ENCODE data around the gene KLHL12.

Gene KLHL12

GRCh38 chr1:202926581-202927491 lies at the start of gene KLHL12:
KLHL12 (minus strand) TSS chr1:202927234; CDS start chr1:202925162, 2,072 bp downstream.
- DNase-seq = peak; percentile 96

DNA sequence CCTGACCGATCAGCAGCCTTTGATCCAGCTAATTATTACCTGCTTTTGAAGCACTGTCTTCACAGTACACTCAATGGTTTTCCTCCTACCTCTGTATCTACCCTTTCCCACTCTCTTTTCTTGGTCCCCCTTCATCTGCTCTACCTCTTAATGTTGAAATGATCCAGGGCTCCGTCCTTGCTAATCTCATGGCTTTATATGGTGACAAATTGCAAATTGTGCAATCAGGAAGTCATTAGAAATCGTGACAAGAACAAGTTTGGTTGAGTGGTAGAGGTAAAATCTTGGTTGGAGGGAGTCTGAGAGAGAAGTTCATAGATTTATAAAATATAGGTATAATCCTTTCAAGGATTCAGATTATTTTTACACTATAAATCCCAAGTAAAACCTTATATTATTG lies 49.6 kb upstream of the KLHL12 start:
- DNase-seq = no peak

DNA sequence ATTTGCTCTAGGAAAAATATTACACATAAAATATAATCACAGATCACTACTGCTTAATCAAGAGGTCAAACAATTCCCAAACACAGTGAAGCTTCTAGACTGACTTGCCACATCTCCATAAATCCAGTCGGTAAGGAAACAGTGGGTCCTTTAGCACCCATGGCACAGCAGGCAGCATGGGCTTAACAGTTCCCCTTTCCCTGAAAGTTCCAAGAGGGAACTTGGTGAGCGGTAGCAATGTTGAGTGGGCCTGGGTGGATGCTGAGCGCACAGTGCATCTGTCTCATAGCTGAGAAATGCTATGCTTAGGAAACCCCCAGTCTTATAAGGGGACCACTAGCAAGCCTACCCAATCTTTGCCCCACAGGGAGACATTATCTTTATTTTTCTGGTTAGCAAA lies 47.8 kb upstream of the KLHL12 start:
- DNase-seq = no peak

- no peak for DNase-seq
Observed at GRCh38 chr1:202972046-202972445, 45.0 kb upstream of the KLHL12 start.

- no peak for DNase-seq
Observed at GRCh38 chr1:202968895-202969295, 41.9 kb upstream of the KLHL12 start.

- DNase-seq = no peak
Observed at GRCh38 chr1:202968351-202968750, 41.3 kb upstream of the KLHL12 start.

DNA sequence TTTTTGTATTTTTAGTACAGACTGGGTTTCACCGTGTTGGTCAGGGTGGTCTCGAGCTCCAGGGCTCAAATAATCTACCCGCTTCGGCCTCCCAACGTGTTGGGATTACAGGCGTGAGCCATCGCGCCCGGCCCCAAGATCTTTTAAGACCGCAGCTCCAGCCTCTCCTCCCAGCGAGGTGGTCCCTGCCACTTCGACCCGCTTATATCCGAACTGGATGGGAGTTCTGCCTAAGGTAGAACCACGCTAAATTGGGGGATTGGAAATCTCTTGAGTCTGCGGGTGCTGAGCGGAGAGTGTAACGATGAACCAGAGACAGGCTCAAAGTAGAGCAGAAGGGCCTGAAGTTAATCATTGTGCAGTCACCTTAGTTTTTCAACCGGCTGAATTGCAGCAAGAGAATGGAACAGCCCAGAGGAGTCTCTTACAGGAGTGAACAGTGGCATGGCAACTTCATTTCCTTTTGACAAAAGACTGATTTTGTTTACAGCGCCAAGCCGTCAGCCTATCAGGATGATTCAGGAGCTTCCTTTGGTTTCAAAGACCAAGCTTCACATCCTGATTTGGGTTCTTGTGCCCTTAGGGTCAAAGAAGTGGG lies 40.7 kb upstream of the KLHL12 start:
- DNase-seq = no peak

GRCh38 chr1:202966006-202966898 lies 39.2 kb upstream of the KLHL12 start:
- no peak for DNase-seq

DNA sequence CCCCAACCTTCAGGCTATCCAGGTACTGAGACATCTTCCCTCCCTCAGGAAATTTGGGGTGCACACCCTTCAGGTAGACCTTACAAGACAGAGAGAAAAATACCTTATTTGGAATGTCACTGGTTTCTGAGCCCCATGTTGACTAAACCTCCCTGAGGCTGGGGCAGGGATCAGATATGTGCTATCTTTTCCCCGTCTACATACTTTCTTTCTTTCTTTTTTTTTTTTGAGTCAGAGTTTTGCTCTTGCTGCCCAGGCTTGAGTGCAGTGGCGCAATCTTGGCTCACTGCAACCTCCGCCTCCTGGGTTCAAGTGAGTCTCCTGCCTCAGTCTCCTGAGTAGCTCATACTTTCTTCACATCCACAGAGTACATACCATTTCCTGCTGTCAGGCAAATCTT lies 38.4 kb upstream of the KLHL12 start:
- DNase-seq = no peak

GRCh38 chr1:202964791-202965410 lies 37.9 kb upstream of the KLHL12 start:
- DNase-seq = peak; percentile 70

GRCh38 chr1:202961220-202961880 lies 34.3 kb upstream of the KLHL12 start:
- DNase-seq = no peak

GRCh38 chr1:202959276-202959620 lies 32.2 kb upstream of the KLHL12 start:
- no peak for DNase-seq

DNA sequence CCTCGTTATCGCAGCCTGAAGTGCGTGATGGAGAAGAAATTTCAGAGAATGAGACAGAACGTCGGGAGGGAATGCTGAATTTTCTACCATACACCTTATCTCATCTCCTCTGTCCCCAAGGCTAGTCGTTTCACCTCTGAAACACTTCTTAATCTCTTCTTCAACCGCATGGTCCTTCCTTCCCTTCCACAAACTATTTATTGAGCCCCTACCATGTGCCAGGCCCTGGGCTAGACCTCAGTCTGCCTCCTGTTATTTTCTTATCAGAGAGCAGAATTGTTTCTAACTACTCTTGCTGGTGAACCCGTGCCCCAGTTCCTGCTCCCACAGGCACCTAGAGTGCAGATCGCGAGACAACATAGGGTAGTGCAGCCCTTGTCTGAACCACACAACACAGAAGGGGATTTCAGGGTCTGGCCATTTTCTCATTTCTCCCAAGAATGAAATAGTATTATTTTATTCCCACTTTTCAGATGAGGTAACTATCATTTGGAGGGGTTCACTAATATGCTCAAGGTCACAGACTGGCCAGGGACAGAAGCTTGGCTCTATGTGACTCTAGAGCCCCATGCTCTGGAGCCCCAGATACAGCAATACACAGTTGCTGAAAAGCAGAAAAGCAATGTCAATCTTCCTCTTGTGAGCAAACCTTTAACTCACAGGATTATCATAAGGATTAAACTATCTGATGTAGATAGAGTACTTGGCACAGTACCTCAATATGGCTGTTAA lies 31.7 kb upstream of the KLHL12 start:
- no peak for DNase-seq

DNA sequence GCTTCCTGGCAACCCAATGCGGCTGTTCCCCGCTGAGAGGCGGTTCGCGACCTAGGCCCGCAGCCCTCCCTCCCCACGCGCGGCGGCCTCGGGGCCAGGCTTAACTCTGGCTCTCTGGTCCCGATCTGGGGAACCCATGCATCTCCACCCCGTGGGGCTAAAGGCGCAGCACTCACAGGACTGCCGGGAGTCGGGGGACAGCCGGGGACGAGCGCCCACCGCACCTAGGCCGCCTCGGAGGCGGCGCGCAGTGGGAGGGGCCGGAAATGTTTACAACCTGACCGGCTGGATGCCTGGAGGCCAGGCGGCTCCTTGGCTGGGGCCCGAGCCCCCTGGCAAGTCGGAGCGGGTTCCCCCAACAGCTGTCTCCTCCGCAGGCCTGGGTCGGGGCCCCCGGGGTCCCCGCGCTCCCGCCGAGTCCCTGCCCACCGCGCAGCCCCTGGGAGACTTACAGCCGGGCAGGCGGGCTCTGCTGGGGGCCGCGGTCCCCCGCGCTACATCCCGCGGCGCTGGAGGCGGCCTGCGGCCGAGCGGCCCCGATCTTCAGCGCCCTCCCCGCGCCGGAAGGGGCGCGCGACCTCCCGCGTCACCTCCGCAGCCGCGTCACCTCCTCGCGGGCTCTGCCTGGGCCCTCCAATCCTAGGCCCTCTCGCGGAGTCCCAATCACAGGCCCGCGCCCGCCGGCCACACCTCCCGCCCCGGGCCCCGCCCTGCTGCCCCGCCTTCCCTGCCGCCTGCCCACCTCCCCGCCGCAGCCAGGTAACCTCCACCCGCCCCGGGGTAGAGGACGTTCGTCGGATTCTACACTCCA lies 30.9 kb upstream of the KLHL12 start, which contains the start of gene ADIPOR1:
ADIPOR1 (minus strand) TSS at position 580 of the 811 bp plus-strand sequence. CDS start 7,242 bp downstream, outside the sequence.
- peak; percentile 92 for DNase-seq

DNA sequence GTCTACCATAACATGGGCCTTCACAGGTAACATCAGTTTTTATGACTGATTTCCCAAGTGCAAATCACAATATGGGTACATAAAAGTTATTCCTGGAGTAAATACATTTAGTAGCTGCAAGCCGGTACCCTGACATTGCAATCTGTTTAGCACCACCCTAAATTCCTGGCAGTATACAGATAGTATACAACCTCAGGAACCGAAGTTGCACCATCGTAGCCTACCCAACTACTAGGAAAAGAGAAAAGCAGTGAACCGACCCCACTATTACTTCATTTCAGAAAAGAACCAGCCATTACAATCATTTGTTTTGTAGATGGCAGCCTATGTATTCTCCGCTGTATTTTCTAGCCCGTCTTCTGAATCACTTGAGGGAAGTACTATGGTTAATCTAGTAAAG lies 29.9 kb upstream of the KLHL12 start:
- DNase-seq = no peak

DNA sequence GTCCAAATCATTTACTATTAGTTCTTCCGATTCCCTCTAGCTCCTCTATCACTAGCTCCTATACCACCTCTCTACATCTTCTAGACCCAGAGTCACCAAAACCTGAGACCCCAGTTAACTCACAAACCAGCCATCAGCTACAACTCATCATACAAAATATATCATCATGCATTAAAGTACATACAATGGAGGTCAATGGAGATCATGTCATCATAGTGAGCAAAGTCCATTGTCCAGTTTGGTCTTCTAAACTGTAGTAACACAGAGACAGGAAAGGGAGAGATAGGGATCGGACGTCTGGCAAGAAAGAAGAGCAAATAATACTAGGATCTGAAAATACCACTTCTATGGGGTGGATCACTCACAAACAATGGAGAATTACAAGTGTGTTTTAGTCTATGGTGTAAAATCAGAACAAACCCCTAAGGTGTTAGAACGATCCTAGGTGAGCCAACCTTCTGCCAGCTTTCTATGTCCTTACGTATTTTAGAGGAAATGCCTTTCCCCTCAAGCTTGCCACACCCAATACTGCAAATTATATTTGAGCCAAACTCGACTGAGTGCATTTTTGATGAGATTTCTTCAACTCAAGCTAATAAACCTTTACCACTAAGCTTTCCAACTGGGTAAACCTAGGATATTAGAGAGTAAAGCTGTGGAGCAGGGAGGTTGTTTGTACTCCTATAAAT lies 27.2 kb upstream of the KLHL12 start:
- no peak for DNase-seq

DNA sequence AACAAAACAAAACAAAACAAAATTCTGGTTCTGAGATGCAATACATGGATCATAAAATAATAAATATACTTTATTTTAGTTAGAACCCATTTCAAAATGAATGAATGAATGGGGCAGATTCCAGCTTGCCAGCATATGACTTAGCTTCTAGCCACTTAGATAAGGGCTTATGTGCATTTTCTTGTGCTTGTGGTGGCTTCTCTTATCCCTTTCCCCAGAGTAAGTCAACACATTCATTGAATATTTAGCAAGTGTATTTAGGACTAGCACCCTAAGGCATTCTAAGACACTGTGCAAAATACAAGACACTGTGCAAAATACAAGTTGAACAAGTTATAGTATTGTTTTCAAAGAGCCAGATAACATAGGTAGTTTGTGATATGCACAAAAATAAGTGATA lies 26.4 kb upstream of the KLHL12 start:
- DNase-seq = no peak

DNA sequence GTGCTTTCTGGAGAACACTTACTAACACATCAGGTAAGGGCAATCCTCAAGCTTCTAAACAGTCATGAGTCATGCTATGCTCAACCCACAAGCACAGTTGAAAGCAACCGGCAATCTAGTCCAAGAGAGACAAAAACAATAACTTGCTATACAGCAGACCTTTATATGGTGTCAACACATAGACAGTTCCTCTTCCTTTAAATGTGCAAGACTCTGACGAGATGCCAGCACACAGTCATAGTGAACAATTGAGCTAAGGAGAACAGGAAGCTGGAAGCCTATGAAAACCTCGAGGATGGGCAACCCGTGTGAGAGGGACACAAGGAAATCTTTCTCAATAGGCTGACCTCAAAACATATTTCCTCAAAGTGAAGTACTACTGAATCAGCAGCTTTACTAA lies 25.8 kb upstream of the KLHL12 start:
- DNase-seq = no peak

DNA sequence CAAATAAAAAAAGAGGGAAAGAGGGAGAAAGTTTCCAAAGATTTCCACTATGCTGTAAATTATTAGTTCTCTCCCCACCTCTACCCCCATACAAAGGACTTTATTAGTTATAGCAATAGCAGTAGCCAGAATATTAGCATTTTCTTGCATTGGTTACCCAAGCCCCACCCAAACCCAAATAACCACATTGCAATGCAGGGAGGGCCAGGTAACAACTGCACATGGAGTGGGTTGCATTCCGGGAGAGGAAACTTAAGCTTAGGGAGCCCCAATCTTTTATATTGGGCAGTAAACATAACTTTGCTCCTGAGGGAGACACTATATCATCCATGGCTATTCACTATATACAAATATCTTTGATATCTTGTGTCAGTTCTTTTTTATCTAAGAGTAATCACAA lies 25.1 kb upstream of the KLHL12 start:
- no peak for DNase-seq

GRCh38 chr1:202951437-202951836 lies 24.4 kb upstream of the KLHL12 start:
- no peak for DNase-seq

All from NCI-H774 (cell line).